RPMI7951 (cell line): ENCODE results near the gene DYSF. TPM values are rescaled to one million over a fixed set of nuclear protein-coding genes. Genes with fewer than 3 reads are reported as not detected.
A peak's percentile ranks its signal among the peaks of the same experiment; 100 is the strongest.

Experiments used
- DNase-seq: peaks from one replicate; pipeline ENCODE4 v3.0.0-alpha.2; 2012; ENCODE audit warnings: low read depth
- total RNA-seq: library from RNA; depleted of rRNA; stranded (reverse); fragments of >200 nt; shearing (Covaris generic); gene quantifications from 2 replicates; pipeline ENCODE4 v1.2.3, GENCODE V29; 2014

The DYSF gene
- total RNA-seq, 1 experiment from 2014 or later = 1.2 TPM

DNA sequence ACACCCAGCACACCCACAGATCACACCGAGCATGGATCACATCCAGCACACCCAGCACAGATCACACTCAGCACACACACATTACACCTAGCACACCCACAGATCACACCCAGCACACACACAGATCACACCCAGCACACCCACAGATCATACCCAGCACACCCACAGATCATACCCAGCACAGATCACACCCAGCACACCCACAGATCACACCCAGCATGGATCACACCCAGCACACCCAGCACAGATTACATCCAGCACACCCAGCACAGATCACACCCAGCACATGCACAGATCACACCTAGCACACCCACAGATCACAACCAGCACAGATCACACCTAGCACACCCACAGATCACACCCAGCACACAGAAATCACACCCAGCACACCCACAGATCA, 118.6 kb downstream of the DYSF start:
- no peak for DNase-seq

GRCh38 chr2:71575966-71576365, 122.6 kb downstream of the DYSF start:
- DNase-seq = no peak

- no peak for DNase-seq
These were observed 123.2 kb downstream of the DYSF start for GRCh38 chr2:71576541-71576940.

DNA sequence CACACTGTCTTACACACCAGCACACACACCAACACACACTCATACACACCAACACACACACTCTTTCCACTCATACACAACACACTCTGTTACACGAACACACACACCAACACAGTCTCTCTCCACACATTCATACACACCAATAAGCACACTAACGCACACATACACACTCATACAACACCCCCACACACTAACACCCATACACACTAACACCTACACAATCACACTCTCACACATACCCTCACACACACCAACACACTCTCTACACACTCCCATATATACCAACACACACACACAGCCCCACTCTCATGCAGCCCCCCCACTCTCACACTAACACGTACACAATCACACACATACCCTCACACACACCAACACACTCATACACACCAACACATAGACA, 123.8 kb downstream of the DYSF start:
- no peak for DNase-seq

DNA sequence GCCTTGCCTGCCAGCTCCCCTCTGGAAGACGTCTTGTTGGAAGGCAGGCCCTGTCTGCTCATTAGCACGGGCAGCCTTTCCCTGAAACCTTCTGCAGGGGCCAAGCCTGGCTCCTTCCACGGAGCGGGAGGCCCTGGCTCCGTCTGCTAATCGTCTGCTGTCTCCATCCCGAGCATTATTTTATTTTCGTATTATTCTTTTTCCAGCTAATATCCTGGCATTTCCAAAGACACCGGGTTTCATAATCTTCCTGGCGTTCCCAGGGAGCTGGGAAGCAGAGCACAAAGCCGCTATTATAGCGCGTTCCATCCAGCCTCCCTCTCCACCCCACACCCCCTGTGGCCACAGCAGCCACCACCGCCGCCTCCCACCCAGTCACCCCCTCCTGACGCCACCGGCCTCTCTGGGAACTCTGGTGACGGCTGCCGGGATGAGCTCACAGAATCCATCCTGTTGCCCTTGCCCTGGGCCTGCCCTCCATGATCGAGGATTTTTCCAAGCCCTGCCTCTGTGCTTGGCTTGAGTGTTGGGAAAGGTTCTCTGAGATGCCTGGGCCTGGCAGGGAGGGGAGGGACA, 125.5 kb downstream of the DYSF start:
- DNase-seq = peak; percentile 55

DNA sequence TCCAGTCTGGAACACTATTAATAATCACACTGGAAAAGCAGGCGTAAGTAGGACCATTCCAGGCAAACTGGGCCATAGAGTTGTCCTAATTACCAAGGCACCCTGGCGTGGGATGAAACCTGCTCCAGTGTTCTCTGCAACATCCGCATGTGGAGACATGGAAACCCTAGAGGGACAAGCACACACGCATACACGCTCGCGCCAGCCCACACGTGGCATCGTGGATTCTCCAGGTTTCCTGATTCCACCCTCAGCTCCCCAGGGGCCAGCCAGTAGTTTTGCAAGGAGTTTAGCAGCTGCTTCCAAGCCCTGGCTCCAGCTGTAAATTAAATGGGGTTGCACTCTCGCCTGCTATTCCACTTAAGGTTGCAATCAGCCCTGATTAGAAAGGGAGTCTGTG, 127.7 kb downstream of the DYSF start:
- no peak for DNase-seq

- DNase-seq = peak; percentile 65
These were observed 130.5 kb downstream of the DYSF start for GRCh38 chr2:71583876-71584275.

DNA sequence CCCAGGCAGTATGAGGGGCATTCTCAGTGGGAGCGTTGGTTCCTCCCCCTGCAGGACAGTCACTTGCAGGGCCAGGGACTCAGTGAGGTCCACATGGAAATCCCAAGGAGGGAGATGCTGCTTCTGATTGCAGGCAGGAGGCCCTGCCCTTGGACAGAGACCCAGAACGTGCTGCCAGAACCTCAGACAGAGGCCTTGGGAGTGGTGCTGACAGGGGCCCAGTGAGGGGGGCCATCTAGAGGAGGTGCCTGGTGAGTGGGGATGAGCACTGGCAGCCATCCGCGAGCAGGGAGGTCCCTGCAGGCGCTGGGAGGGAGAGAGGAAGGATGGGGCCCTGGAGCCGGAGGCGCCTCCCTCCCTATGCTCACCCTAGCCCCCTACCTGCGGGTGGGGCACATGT, 133.1 kb downstream of the DYSF start:
- DNase-seq = no peak

- no peak for DNase-seq
These were observed 134.2 kb downstream of the DYSF start for GRCh38 chr2:71587509-71588073.

DNA sequence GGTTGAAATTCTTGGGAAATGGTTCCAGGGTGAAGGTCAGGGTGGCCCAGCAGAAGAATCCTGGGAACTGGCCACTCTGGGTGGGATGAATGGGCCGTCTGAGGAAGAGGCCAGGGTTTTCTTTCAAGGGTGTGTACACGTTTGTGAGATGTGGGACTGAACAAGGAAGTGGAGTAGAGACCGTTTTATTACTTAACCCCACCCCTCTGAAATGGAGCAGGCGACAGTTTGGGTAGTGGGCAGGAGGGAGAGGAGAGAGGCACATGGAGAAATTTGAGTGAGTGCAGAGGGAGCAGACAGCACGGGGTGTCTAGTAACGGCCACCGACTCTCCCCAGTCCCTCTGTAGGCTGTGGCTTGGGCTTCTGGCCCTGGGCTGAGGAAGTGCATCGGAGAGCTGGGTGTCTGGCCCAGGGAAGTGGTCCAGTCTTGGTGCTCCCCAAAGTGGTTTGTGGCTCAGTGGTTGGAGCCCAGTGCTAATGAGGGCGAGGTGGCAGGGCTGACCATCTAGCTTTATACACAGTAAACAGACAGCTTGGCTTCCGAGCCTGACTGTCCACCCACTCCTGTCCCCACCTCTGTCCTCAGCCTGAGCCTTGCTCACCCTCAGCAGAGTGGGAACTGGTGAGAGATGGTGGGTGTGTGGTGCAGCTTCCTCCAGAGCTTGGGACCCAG, 135.3 kb downstream of the DYSF start:
- DNase-seq = no peak

- DNase-seq = no peak
These were observed 136.4 kb downstream of the DYSF start for GRCh38 chr2:71589763-71590162.

- no peak for DNase-seq
These were observed 137.7 kb downstream of the DYSF start for GRCh38 chr2:71591044-71591443.

GRCh38 chr2:71592181-71592711, 138.9 kb downstream of the DYSF start:
- peak; percentile 58 for DNase-seq

DNA sequence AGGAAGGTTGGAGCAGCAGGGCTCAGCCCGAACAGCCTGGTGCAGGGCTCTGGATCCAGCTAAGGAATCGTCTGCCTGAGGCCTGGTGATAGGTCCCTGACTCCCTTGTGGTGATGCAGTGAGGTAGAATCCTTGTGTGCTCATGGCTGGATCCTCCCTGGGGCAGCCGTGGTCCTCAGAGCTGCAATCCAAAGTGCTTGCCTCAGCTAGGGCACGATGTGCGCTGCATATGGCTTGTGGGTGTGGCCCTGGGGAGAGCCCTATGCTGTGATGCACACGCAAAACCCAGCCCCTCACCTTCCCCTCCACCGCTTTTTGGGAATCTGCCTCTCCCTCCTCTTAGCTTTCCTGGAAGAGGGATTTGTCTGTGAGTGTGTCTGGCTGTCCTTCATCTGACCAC, 142.2 kb downstream of the DYSF start:
- no peak for DNase-seq

- no peak for DNase-seq
These were observed 142.7 kb downstream of the DYSF start for GRCh38 chr2:71596011-71596410.

DNA sequence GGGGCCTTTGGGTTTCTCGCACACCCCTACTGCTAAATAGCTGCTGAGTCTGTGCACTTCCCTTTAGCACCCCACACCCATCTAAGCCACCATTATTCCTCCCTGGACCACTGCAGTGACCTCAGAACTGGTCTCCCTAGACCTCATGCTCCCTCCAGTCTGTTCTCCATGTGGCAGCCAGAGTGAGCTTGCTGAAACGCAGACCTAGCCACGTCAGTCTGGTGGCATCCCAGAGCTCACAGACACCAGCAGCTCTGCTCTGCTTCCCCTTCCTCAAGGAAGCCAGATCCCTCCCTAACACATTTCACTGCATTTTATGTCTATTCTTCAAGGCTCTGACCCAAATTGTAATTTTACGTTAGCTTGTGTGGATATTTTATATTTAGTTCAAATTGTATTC, 144.4 kb downstream of the DYSF start:
- DNase-seq = no peak

DNA sequence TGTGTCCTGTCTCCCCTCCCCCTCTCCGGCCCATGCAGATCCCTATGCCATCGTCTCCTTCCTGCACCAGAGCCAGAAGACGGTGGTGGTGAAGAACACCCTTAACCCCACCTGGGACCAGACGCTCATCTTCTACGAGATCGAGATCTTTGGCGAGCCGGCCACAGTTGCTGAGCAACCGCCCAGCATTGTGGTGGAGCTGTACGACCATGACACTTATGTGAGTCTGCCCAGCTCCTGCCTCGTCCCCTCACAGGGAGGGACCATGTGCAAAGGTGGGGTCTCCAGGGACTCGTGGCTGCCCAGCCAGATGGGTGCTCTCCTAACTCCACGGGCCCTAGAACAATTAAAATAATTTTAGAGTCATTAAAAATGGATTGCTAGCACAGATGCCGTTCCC, 145.2 kb downstream of the DYSF start:
- no peak for DNase-seq

DNA sequence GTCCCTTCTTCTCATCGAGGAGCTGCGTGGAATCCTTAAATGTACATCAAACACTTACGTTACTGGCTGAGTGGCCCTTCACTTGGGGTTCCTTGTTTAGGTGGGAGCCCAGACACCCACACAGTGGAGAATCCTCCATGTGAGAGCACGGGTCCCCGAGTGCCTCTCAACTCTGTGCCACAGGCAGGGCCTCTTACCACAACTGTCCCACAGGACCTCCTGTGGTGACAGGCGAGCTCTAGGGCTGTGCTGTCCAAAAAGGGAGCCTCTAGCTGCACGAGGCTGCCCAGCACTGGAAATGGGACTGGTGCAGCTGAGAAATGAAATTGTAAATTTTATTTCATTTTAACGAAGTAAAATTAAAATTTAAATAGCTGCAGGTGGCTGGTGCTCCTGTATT, 145.7 kb downstream of the DYSF start:
- no peak for DNase-seq

DNA sequence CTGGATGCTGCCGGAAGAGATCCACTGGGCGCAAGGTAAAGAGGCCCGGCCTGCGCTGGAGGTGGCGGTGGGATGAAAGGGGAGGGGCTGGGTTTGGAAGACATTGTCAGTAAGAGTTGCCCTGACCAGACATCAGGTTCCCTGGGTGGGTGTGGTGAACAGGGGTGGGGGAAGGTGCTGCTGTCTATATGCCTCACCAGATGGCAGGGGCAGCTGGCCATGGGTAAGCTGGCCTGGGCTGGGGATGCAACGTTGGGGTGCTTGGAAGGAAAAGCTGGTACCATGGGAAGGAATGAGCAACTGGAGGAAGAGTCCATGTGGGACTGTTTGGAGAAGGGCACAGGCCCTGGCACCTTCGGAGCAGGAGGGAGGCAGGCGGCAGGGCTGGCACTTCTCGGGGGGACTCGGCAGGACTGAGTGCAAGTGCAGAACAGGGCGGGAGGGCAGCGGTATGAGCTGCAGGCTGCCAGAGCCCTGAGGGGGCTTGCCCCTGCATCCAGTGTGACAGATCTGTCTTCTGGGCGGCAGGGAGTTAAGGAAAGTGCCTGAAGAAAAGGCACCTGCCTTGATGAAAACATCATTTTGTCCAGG, 146.4 kb downstream of the DYSF start:
- no peak for DNase-seq

GRCh38 chr2:71600555-71600954, 147.2 kb downstream of the DYSF start:
- no peak for DNase-seq

GRCh38 chr2:71601136-71602114, 148.1 kb downstream of the DYSF start:
- DNase-seq = peak; percentile 25

- no peak for DNase-seq
These were observed 148.7 kb downstream of the DYSF start for GRCh38 chr2:71602115-71602495.
